Activated CD4-positive, alpha-beta memory T cell treated with anti-CD3 and anti-CD28 coated beads, Interleukin-2, amount 10 ng/mL, durations not matched to agents 7 days and 5 days (primary cell): ENCODE data around the gene ASTN2. TPM values are rescaled to one million over a fixed set of nuclear protein-coding genes. Genes with fewer than 3 reads are reported as not detected.

Source experiments
- CTCF ChIA-PET: fragments of 350-600 bp; sonication (Branson Sonifier 250); formaldehyde crosslinking; loops from one replicate; lab custom pipeline; 2021; ENCODE audit warnings: antibody characterized with exemption, inconsistent platforms; lab: Charles Lee
- POLR2A ChIA-PET: fragments of 350-600 bp; sonication (Branson Sonifier 250); formaldehyde crosslinking; loops from one replicate; lab custom pipeline; 2021; ENCODE audit warnings: antibody characterized with exemption; lab: Charles Lee
- DNase-seq: peaks from one replicate; pipeline ENCODE4 v3.0.0-alpha.2; 2020
- H3K27ac Mint-ChIP-seq: one replicate; pipeline ENCODE4 v1.8.0; 2021; ENCODE audit warnings: mild to moderate bottlenecking, mixed read lengths
- H3K27me3 Mint-ChIP-seq: one replicate; pipeline ENCODE4 v1.8.0; 2021; ENCODE audit warnings: mixed read lengths
- H3K36me3 Mint-ChIP-seq: one replicate; pipeline ENCODE4 v1.8.0; 2021; ENCODE audit warnings: low read depth, mixed read lengths
- H3K4me1 Mint-ChIP-seq: one replicate; pipeline ENCODE4 v1.8.0; 2021; ENCODE audit warnings: mixed read lengths
- H3K4me3 Mint-ChIP-seq: one replicate; pipeline ENCODE4 v1.8.0; 2021; ENCODE audit warnings: mild to moderate bottlenecking, mixed read lengths
- H3K9me3 Mint-ChIP-seq: one replicate; pipeline ENCODE4 v1.8.0; 2021; ENCODE audit warnings: mixed read lengths
- total RNA-seq, 2 experiments: library from RNA; stranded (reverse); gene quantifications; one replicate each; pipeline ENCODE4 v1.2.3, GENCODE V29; 2021

Gene ASTN2
- total RNA-seq, 2 experiments from 2014 or later, result 2.5 to 3.0 TPM

DNA sequence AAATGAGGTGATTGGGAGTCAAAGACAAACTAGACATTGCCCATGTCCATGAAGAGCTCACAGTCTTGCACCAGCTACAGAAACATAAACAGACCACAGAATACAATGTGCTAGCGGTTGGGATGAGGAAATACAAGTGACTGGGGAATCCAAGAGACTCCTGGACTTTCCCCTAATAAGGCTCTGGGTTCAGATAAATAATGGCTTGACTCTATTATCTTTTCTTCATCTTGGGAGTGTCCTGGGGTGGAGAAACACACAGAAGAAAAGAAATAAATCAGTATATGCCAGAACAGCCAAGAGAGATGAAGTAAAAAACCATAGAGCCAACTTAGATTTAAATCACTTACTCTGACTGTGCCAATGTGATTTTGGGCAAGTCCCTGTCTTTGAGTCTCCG, 1033.5 kb downstream of the ASTN2 start:
- Mint-ChIP-seq H3K36me3 (no peaks in the 10 kb centered on the region), H3K27me3 (no peaks in the 10 kb centered on the region), H3K9me3 (no peaks in the 10 kb centered on the region), H3K27ac (no peak overlapping the region), H3K4me3 (no peak overlapping the region), H3K4me1 (no peaks in the 10 kb centered on the region)
- POLR2A ChIA-PET, result no interaction called here
- DNase-seq, result no peak
- CTCF ChIA-PET, result no interaction called here

DNA sequence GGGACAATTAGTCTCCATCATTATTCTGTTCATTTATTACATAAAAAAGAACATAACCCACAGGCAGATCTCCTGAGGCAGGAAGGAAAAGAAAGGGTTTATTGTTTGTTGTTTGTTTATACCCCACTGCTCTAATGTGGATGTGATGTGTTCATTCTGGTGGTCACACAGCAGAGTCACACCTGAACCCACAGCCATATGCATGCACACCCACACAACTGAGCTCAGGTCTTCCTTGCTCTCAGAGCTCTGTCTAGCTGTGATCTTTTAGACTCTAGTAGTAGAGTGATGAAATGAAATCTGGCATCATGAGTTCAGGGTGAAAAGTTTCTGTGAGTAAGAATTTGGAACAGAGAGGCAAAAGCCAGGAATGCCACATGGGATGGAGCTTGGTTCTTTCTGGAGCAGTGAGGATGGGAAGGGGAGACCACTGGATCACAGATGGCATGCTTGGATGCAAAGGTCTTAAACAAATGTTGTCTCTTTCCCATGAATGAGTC, 1034.3 kb downstream of the ASTN2 start:
- ChIA-PET CTCF (no interaction called here), POLR2A (no interaction called here)
- Mint-ChIP-seq H3K9me3 (no peaks in the 10 kb centered on the region), H3K36me3 (no peaks in the 10 kb centered on the region), H3K27ac (no peak overlapping the region), H3K27me3 (no peaks in the 10 kb centered on the region), H3K4me3 (no peak overlapping the region), H3K4me1 (no peaks in the 10 kb centered on the region)
- no peak for DNase-seq

DNA sequence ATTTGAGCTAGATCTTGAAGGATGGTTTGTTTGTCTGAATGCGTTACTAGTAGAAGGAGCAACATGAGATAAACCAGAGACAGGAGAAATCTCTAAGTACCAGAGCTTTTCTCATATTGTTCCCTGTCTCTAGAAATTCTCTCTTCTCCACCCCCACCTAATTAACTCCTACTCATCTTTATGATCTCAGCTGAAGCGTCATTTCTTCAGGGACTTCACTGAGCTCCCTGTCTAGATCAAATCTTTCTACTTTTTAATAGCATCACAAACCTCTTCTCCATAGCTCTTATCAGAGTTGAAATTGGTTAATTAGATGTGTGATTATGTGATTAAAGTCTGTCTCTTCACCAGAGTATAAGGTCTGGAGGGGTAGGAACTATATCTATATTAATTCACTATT, 1035.0 kb downstream of the ASTN2 start:
- no peaks in the 10 kb centered on the region for H3K36me3 Mint-ChIP-seq
- no peak for DNase-seq
- no peaks in the 10 kb centered on the region for H3K4me1 Mint-ChIP-seq
- H3K27ac Mint-ChIP-seq, result no peak overlapping the region
- peaks cover 3% of the 10 kb centered on the region for H3K9me3 Mint-ChIP-seq
- H3K27me3 Mint-ChIP-seq, result no peaks in the 10 kb centered on the region
- ChIA-PET CTCF (no interaction called here), POLR2A (no interaction called here)
- H3K4me3 Mint-ChIP-seq, result no peak overlapping the region

DNA sequence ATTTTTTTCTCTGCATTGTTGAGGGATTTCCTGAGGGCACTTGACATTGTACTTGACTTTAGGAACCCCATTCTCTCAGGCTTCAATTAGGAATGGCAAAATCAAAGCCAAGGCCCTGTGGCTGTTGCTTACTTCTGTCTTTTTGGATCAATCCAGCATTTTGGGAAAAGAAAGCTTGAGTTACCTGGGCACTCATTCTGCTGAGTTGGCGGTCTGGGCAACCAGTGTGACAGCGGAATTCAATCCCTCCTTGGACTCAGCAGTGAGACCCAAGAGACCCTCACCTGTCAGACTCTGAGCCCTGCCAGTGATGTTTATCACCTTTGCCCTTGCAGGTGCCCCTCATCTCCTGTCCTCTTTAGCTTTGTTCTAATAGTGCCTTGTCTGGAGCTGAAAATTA, 1036.0 kb downstream of the ASTN2 start:
- CTCF ChIA-PET, result no interaction called here
- POLR2A ChIA-PET, result no interaction called here
- Mint-ChIP-seq H3K36me3 (no peaks in the 10 kb centered on the region), H3K9me3 (peaks cover 5% of the 10 kb centered on the region), H3K27me3 (no peaks in the 10 kb centered on the region), H3K4me3 (no peak overlapping the region), H3K27ac (no peak overlapping the region), H3K4me1 (no peaks in the 10 kb centered on the region)
- no peak for DNase-seq

DNA sequence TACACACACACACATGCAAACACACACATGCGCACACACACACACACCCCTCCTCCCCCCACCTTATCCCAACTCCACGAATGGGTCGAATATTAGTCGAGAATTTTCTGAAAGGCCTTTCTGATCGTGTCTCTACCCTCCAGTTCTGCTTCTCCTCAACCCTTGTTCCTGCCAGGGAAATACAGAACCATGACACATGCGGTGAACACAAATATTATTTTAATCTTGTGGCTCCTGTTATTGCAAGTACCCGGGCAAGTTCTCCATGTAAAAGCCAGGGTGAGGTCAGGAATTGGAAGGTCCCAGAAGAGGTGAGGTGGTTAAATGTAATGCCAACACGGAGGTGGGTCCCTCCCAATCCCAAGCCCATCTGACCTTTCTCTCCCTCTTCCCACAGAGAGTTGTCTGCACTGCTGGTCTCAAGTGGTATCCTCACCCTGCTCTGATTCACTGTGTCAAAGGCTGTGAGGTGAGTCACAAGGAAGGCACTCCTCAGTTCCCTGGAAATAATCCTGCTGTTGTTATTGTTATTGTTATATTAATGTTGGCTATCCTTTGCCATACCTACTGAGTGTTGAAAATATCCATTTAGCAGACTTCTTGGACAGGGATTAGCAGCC, 1037.6 kb downstream of the ASTN2 start:
- H3K9me3 Mint-ChIP-seq, result peaks cover 6% of the 10 kb centered on the region
- POLR2A ChIA-PET, result no interaction called here
- H3K36me3 Mint-ChIP-seq, result no peaks in the 10 kb centered on the region
- H3K4me3 Mint-ChIP-seq, result no peak overlapping the region
- no peaks in the 10 kb centered on the region for H3K27me3 Mint-ChIP-seq
- no peak for DNase-seq
- H3K27ac Mint-ChIP-seq, result no peak overlapping the region
- no peaks in the 10 kb centered on the region for H3K4me1 Mint-ChIP-seq
- CTCF ChIA-PET, result interaction anchor here (1.0 kb wide), 1 partner anchor 784 kb away, joined by 3 read pairs; no protein-coding TSS in a partner anchor
